Hepatocyte (in vitro differentiated cells): ENCODE results near the gene JARID2.

Experiments
- CTCF ChIP-seq: fragments of 200-600 bp; sonication (generic); IDR thresholded peaks from 2 replicates; pipeline ENCODE4 v1.5.1; 2016; ENCODE audit warnings: antibody characterized with exemption, mild to moderate bottlenecking; ENCODE audit not compliant: poor library complexity
- EZH2phosphoT487 ChIP-seq: fragments of 200-600 bp; sonication (generic); IDR thresholded peaks from one replicate; pipeline ENCODE4 v1.6.1; 2018; ENCODE audit warnings: antibody characterized with exemption, mild to moderate bottlenecking, low read depth, moderate library complexity; ENCODE audit not compliant: unreplicated experiment, severe bottlenecking

DNA sequence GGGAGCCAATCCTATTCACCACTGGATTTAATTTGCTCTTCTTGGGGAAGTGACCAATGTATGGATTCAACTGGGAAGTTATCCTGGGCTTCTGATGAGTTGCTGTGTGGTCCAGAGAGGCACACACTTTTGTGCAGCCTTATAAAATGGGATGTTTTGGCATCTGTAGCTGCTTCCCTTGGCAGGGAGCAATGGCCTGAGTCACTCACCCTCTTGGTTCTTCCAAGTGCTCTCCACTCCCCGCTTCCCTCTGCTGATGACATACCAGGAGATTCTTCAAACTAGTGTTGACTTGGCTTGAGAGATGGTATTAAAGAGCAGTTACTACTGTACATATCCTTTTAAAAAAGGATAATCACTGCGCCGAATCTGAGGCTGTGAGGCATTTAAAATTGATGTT is 105.8 kb downstream of the JARID2 start:
- TF ChIP-seq CTCF (no peak), EZH2phosphoT487 (no peak)
